Fibroblast of lung (primary cell): ENCODE data around the gene CYLD. TPM values are rescaled to one million over a fixed set of nuclear protein-coding genes. Genes with fewer than 3 reads are reported as not detected.
A peak's percentile ranks its signal among the peaks of the same experiment; 100 is the strongest.

Source experiments
- DNase-seq, 2 donors: peaks; one replicate each; pipeline versions ENCODE4 v3.0.0 to v3.0.0-alpha.2; 2010; ENCODE audit warnings: low read depth in 2 of 2
- H2AFZ ChIP-seq: 2 replicates; pipeline ENCODE4 v1.5.1; 2012; ENCODE audit warnings: low read length, control low read depth, inconsistent platforms
- H3K27ac ChIP-seq: 2 replicates; pipeline ENCODE4 v1.5.1; 2011; ENCODE audit warnings: low read length, control low read depth; ENCODE audit not compliant: insufficient read depth
- H3K27me3 ChIP-seq: 2 replicates; pipeline ENCODE4 v1.5.1; 2011; ENCODE audit warnings: mild to moderate bottlenecking, low read length; ENCODE audit not compliant: control insufficient read depth, insufficient read depth
- H3K36me3 ChIP-seq: 2 replicates; pipeline ENCODE4 v1.5.1; 2011; ENCODE audit warnings: low read length; ENCODE audit not compliant: control insufficient read depth, insufficient read depth
- H3K4me1 ChIP-seq: 2 replicates; pipeline ENCODE4 v1.5.1; 2011; ENCODE audit warnings: low read length; ENCODE audit not compliant: control insufficient read depth, insufficient read depth; ENCODE audit errors: extremely low read depth
- H3K4me2 ChIP-seq: 2 replicates; pipeline ENCODE4 v1.5.1; 2011; ENCODE audit warnings: low read length, control low read depth; ENCODE audit not compliant: insufficient read depth; ENCODE audit errors: extremely low read depth
- H3K4me3 ChIP-seq, 4 experiments: fragments of 200-600 bp in 1 of 4; sonication (generic) in 1 of 4; replicated peaks in 1 of 4; 2 replicates each; pipeline ENCODE4 v1.5.1; 2011 to 2016; ENCODE audit warnings: low read length in 4 of 4, low read depth in 3 of 4, mild to moderate bottlenecking in 3 of 4, control low read depth in 2 of 4, inconsistent platforms in 1 of 4, mixed read lengths in 1 of 4; ENCODE audit not compliant: insufficient read depth in 1 of 4; ENCODE audit errors: control extremely low read depth in 1 of 4
- H3K79me2 ChIP-seq: 2 replicates; pipeline ENCODE4 v1.5.1; 2012; ENCODE audit warnings: mild to moderate bottlenecking, low read length, inconsistent platforms; ENCODE audit not compliant: control insufficient read depth, insufficient read depth
- H3K9ac ChIP-seq: 2 replicates; pipeline ENCODE4 v1.5.1; 2011; ENCODE audit warnings: mild to moderate bottlenecking, low read length, control low read depth; ENCODE audit not compliant: insufficient read depth
- H3K9me3 ChIP-seq: 2 replicates; pipeline ENCODE4 v1.5.1; 2012; ENCODE audit warnings: low read depth, low read length; ENCODE audit not compliant: control insufficient read depth, insufficient read depth
- H4K20me1 ChIP-seq: 2 replicates; pipeline ENCODE4 v1.5.1; 2011; ENCODE audit warnings: low read length; ENCODE audit not compliant: control insufficient read depth, insufficient read depth; ENCODE audit errors: extremely low read depth
- EZH2 ChIP-seq: IDR thresholded peaks from 2 replicates; pipeline ENCODE4 v1.5.1; 2012; ENCODE audit warnings: low read length, control low read depth, mild to moderate bottlenecking; ENCODE audit errors: missing control alignments
- polyA plus RNA-seq, 2 donors: library from polyadenylated mRNA; depleted of rRNA in 1 of 2; stranded (reverse) in 1 of 2; unstranded in 1 of 2; fragments of >200 nt; gene quantifications; 2 replicates each; pipeline ENCODE4 v1.2.1, GENCODE V29; 2011 to 2012; ENCODE audit warnings: missing spikeins in 1 of 2
- total RNA-seq: library from RNA; depleted of rRNA; stranded (reverse); fragments of >200 nt; gene quantifications from 2 replicates; pipeline ENCODE4 v1.2.1, GENCODE V29; 2014
- TF ChIP-seq, protein P1 (sequence below), 2 donors: IDR thresholded peaks in 1 of 2; conservative IDR thresholded peaks in 1 of 2; 1 replicate in 1 of 2; 2 replicates in 1 of 2; pipeline ENCODE4 v1.5.1; 2011 to 2012; ENCODE audit warnings: low read length in 2 of 2, control low read depth in 1 of 2, inconsistent platforms in 1 of 2, low read depth in 1 of 2, mild to moderate bottlenecking in 1 of 2

CYLD gene
- total and polyA plus RNA-seq, 2 donors (not counting 1 experiment from before 2014, with no cell fraction given): 22.1 to 66.7 TPM

DNA sequence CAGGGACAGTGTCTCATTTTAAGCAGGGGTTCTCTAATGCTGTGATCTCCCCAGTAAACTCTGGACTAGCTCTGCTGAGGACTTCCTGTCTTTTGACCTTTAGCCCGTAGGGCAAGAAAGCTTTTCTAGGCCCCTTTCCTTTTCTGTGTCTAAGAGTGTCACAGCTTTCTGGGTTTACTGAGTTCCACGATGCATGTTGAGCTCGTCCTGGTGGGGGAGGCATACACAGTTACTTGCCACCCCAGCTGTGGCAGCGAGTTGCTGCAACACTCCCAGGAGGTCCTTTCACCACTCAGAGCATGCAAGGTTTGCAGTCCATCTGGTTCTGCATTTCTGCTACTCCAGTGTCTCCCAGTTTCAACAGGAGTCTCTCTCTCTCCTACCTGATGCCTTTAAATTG lies 24.8 kb upstream of the CYLD start:
- DNase-seq: no peak
- no peaks in the 10 kb centered on the region for H3K36me3 ChIP-seq
- H3K4me3 ChIP-seq: no peak overlapping the region
- no peak overlapping the region for H3K27ac ChIP-seq
- no peaks in the 10 kb centered on the region for H3K4me1 ChIP-seq
- H2AFZ ChIP-seq: no peak overlapping the region
- no peak overlapping the region for H3K4me2 ChIP-seq
- no peaks in the 10 kb centered on the region for H3K27me3 ChIP-seq
- TF ChIP-seq EZH2: no peak
- TF ChIP-seq, protein P1, sequence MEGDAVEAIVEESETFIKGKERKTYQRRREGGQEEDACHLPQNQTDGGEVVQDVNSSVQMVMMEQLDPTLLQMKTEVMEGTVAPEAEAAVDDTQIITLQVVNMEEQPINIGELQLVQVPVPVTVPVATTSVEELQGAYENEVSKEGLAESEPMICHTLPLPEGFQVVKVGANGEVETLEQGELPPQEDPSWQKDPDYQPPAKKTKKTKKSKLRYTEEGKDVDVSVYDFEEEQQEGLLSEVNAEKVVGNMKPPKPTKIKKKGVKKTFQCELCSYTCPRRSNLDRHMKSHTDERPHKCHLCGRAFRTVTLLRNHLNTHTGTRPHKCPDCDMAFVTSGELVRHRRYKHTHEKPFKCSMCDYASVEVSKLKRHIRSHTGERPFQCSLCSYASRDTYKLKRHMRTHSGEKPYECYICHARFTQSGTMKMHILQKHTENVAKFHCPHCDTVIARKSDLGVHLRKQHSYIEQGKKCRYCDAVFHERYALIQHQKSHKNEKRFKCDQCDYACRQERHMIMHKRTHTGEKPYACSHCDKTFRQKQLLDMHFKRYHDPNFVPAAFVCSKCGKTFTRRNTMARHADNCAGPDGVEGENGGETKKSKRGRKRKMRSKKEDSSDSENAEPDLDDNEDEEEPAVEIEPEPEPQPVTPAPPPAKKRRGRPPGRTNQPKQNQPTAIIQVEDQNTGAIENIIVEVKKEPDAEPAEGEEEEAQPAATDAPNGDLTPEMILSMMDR (conservative IDR thresholded peaks at IDR 0.05 in 1 of 2, IDR thresholded peaks at IDR 0.05 in 1 of 2; ENCODE audit: low read depth in 1 of 2, low read length in 2 of 2): no peak
- no peaks in the 10 kb centered on the region for H3K79me2 ChIP-seq
- H4K20me1 ChIP-seq: no peaks in the 10 kb centered on the region
- H3K9ac ChIP-seq: no peak overlapping the region
- no peaks in the 10 kb centered on the region for H3K9me3 ChIP-seq

DNA sequence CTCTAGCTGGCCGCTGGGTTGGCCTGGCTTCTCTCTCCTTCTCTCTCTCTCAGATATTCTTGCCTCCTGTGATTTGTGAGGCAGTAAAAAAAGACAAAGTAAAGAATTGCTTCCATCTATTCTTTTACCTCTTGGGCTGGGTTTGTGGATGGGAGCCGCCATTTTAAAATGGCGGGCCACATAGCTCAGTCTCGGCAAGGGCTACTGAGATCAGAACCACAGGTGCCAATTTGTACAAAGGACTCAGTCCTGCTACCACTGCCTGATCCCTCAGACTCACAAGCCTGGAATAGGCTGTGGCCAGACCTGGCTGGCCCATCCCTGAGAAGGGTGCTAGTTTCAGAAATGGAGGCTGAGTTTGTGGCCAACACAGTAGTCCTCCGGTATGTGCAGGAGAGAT lies 24.4 kb upstream of the CYLD start:
- H3K4me2 ChIP-seq: no peak overlapping the region
- TF ChIP-seq EZH2: no peak
- TF ChIP-seq, protein P1 (conservative IDR thresholded peaks at IDR 0.05 in 1 of 2, IDR thresholded peaks at IDR 0.05 in 1 of 2; ENCODE audit: low read depth in 1 of 2, low read length in 2 of 2): no peak
- H3K4me3 ChIP-seq: no peak overlapping the region
- no peak for DNase-seq
- H3K9me3 ChIP-seq: no peaks in the 10 kb centered on the region
- H3K27ac ChIP-seq: no peak overlapping the region
- H3K36me3 ChIP-seq: no peaks in the 10 kb centered on the region
- H3K79me2 ChIP-seq: no peaks in the 10 kb centered on the region
- no peaks in the 10 kb centered on the region for H3K27me3 ChIP-seq
- H4K20me1 ChIP-seq: no peaks in the 10 kb centered on the region
- H3K9ac ChIP-seq: no peak overlapping the region
- no peaks in the 10 kb centered on the region for H3K4me1 ChIP-seq
- no peak overlapping the region for H2AFZ ChIP-seq

DNA sequence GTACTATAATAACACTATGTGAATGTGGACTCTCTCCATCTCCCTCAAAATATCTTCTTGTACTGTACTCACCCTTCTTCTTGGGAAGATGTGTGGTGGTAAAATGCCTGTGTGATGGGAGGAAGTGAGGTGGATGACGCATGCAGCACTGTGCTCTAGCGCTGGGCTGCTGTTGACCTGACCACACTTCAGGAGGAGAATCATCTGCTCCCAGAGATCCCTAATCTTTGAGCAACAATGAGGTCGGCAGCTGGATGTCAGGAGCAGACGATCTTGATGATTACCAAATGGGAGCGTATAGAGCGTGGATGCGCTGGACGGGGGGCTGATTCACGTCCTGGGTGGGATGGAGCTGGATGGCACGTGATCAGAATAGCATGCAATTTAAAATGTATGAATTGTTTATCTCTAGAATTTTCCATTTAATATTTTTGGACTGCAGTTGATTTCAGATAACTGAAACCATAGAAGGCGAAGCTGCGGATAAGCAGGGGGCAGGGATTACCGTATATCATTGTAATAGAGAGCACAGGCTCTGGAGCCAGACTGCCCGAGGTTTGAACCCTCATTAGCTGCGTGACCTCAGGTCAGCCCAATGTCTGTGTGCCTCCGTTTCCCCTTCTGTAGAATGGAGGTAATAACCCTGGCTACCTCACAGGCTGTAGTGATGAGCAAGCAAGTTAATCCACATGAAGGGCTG lies 23.7 kb upstream of the CYLD start:
- DNase-seq: no peak
- H3K4me2 ChIP-seq: no peak overlapping the region
- H3K9me3 ChIP-seq: no peaks in the 10 kb centered on the region
- H3K36me3 ChIP-seq: no peaks in the 10 kb centered on the region
- no peak overlapping the region for H3K9ac ChIP-seq
- TF ChIP-seq EZH2: no peak
- TF ChIP-seq, protein P1 (conservative IDR thresholded peaks at IDR 0.05 in 1 of 2, IDR thresholded peaks at IDR 0.05 in 1 of 2; ENCODE audit: low read depth in 1 of 2, low read length in 2 of 2): no peak
- H3K27ac ChIP-seq: no peak overlapping the region
- no peaks in the 10 kb centered on the region for H3K4me1 ChIP-seq
- H2AFZ ChIP-seq: no peak overlapping the region
- no peaks in the 10 kb centered on the region for H3K79me2 ChIP-seq
- H3K27me3 ChIP-seq: no peaks in the 10 kb centered on the region
- peak overlapping the region in 1 of 4 experiments; percentile 14 for H3K4me3 ChIP-seq
- no peaks in the 10 kb centered on the region for H4K20me1 ChIP-seq
